Superior temporal gyrus (tissue), 1 donor: ENCODE results near the gene WDR45B.

Source experiments
- DNase-seq: peaks from one replicate; pipeline ENCODE4 v3.0.0-alpha.2; 2016; ENCODE audit errors: extremely low spot score

The WDR45B gene

GRCh38 chr17:82629748-82630147 is 18.5 kb downstream of the WDR45B start:
- DNase-seq: no peak

- DNase-seq: no peak
Measured at GRCh38 chr17:82627405-82627804, 20.8 kb downstream of the WDR45B start.

GRCh38 chr17:82623707-82624106 is 24.5 kb downstream of the WDR45B start:
- DNase-seq: no peak

GRCh38 chr17:82619641-82620040 is 28.6 kb downstream of the WDR45B start:
- no peak for DNase-seq

GRCh38 chr17:82619211-82619610 is 29.0 kb downstream of the WDR45B start:
- DNase-seq: no peak

- no peak for DNase-seq
Measured at GRCh38 chr17:82616021-82616711, 32.1 kb downstream of the WDR45B start.

- no peak for DNase-seq
Measured at GRCh38 chr17:82615084-82616020, 32.9 kb downstream of the WDR45B start.

- DNase-seq: no peak
Measured at GRCh38 chr17:82614095-82614631, 34.1 kb downstream of the WDR45B start.

GRCh38 chr17:82613283-82614094 is 34.8 kb downstream of the WDR45B start:
- DNase-seq: no peak

GRCh38 chr17:82611140-82612058 is 36.8 kb downstream of the WDR45B start:
- DNase-seq: no peak

GRCh38 chr17:82609655-82610054 is 38.6 kb downstream of the WDR45B start:
- DNase-seq: no peak

- DNase-seq: peak; percentile 62
Measured at GRCh38 chr17:82608816-82609215, 39.4 kb downstream of the WDR45B start.

GRCh38 chr17:82605939-82606600 is 42.2 kb downstream of the WDR45B start:
- DNase-seq: no peak

GRCh38 chr17:82604532-82604931 is 43.7 kb downstream of the WDR45B start:
- no peak for DNase-seq

GRCh38 chr17:82603981-82604448 is 44.2 kb downstream of the WDR45B start:
- peak; percentile 75 for DNase-seq

- DNase-seq: no peak
Measured at GRCh38 chr17:82602986-82603710, 45.1 kb downstream of the WDR45B start.

GRCh38 chr17:82602487-82602886 is 45.8 kb downstream of the WDR45B start:
- no peak for DNase-seq

GRCh38 chr17:82601447-82602000 is 46.7 kb downstream of the WDR45B start:
- DNase-seq: no peak
